ENCODE data around the gene P2RX5.
"Not testable (repeated sequence)": the region's sequence is repeated elsewhere in the genome, so short reads cannot be mapped to it uniquely, and the experiment has no call there.

The P2RX5 gene

GRCh38 chr17:3708366-3708765 is 12.4 kb upstream of the P2RX5 start:
- Histone ChIP-seq H3K27me3 (ENCODE audit: control insufficient read depth, insufficient read depth, low read length) (no peaks in the 10 kb centered on the region), H3K4me3 (ENCODE audit: low read length) (no peak overlapping the region), H3K9ac (ENCODE audit: low read depth, low read length) (no peak overlapping the region), H3K9me3 (replicated peaks; ENCODE audit: low read length) (no peaks in the 10 kb centered on the region), H3K4me2 (ENCODE audit: low read length) (no peak overlapping the region), H3K36me3 (ENCODE audit: insufficient read depth, low read length) (peaks cover 4% of the 10 kb centered on the region), H3K4me1 (ENCODE audit: control insufficient read depth, insufficient read depth, low read length) (peaks cover 6% of the 10 kb centered on the region)

- not testable (repeated sequence) for H3K9me3 ChIP-seq (replicated peaks; ENCODE audit: low read length); H3K4me1 ChIP-seq (ENCODE audit: control insufficient read depth, insufficient read depth, low read length); H3K4me3 ChIP-seq (ENCODE audit: low read length); H3K4me2 ChIP-seq (ENCODE audit: low read length); H3K36me3 ChIP-seq (ENCODE audit: insufficient read depth, low read length); H3K27me3 ChIP-seq (ENCODE audit: control insufficient read depth, insufficient read depth, low read length); H3K9ac ChIP-seq (ENCODE audit: low read depth, low read length)
Measured at GRCh38 chr17:3705718-3705984, 9.7 kb upstream of the P2RX5 start.

- Histone ChIP-seq H3K27me3 (ENCODE audit: control insufficient read depth, insufficient read depth, low read length) (no peaks in the 10 kb centered on the region), H3K4me1 (ENCODE audit: control insufficient read depth, insufficient read depth, low read length) (no peaks in the 10 kb centered on the region), H3K9ac (ENCODE audit: low read depth, low read length) (no peak overlapping the region), H3K4me2 (ENCODE audit: low read length) (no peak overlapping the region), H3K9me3 (replicated peaks; ENCODE audit: low read length) (no peaks in the 10 kb centered on the region), H3K4me3 (ENCODE audit: low read length) (no peak overlapping the region), H3K36me3 (ENCODE audit: insufficient read depth, low read length) (no peaks in the 10 kb centered on the region)
Measured at GRCh38 chr17:3704931-3705717, 9.2 kb upstream of the P2RX5 start.

GRCh38 chr17:3702041-3702539 is 6.1 kb upstream of the P2RX5 start:
- H3K36me3 ChIP-seq (ENCODE audit: insufficient read depth, low read length); H3K9me3 ChIP-seq (replicated peaks; ENCODE audit: low read length); H3K4me1 ChIP-seq (ENCODE audit: control insufficient read depth, insufficient read depth, low read length); H3K4me3 ChIP-seq (ENCODE audit: low read length); H3K4me2 ChIP-seq (ENCODE audit: low read length); H3K9ac ChIP-seq (ENCODE audit: low read depth, low read length); H3K27me3 ChIP-seq (ENCODE audit: control insufficient read depth, insufficient read depth, low read length): not testable (repeated sequence)

DNA sequence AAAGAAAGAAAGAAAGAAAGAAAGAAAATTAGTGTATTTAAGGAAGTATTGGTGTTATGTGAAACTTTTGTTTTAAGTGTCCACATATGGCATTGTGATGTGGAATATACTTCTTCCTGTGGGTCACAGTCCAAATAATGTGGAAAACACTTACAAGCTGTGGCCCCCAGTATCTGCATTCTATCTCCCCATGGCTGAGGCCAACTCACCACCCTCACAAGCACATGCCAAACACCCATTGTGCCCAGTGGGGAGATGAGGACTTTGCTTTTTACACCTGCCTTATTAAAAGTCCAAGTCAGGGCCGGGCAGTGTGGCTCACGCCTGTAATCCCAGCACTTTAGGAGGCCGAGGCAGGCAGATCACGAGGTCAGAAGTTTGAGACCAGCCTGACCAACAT is 4.0 kb upstream of the P2RX5 start:
- H3K4me3 ChIP-seq (ENCODE audit: low read length) = no peak overlapping the region
- no peaks in the 10 kb centered on the region for H3K36me3 ChIP-seq (ENCODE audit: insufficient read depth, low read length)
- H3K9me3 ChIP-seq (replicated peaks; ENCODE audit: low read length) = peaks cover 3% of the 10 kb centered on the region
- H3K4me2 ChIP-seq (ENCODE audit: low read length) = no peak overlapping the region
- H3K4me1 ChIP-seq (ENCODE audit: control insufficient read depth, insufficient read depth, low read length) = peaks cover 13% of the 10 kb centered on the region
- H3K27me3 ChIP-seq (ENCODE audit: control insufficient read depth, insufficient read depth, low read length) = no peaks in the 10 kb centered on the region
- no peak overlapping the region for H3K9ac ChIP-seq (ENCODE audit: low read depth, low read length)

DNA sequence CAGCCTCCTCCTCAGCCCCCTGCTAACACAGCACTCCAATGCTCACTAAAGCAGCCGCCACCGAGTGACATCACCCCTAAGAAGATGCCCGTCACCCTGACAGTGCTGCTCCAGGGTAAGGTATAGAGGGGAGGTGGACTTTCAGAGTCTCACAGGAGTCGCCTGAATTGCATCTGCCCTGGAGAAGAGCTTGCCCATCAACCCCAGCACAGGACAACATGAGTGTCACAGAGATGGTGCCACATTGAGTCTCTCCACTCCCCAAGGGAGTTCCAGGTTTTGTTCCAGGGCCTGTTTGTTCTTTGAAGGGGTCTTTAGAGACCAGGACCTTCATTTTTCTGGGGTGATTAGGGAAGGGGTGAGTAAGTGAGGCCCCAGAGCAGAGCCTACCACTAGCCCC is 2.2 kb upstream of the P2RX5 start:
- peaks cover 20% of the 10 kb centered on the region for H3K4me1 ChIP-seq (ENCODE audit: control insufficient read depth, insufficient read depth, low read length)
- no peaks in the 10 kb centered on the region for H3K36me3 ChIP-seq (ENCODE audit: insufficient read depth, low read length)
- no peak overlapping the region for H3K4me2 ChIP-seq (ENCODE audit: low read length)
- no peak overlapping the region for H3K4me3 ChIP-seq (ENCODE audit: low read length)
- H3K9ac ChIP-seq (ENCODE audit: low read depth, low read length) = no peak overlapping the region
- H3K9me3 ChIP-seq (replicated peaks; ENCODE audit: low read length) = peaks cover 3% of the 10 kb centered on the region
- H3K27me3 ChIP-seq (ENCODE audit: control insufficient read depth, insufficient read depth, low read length) = no peaks in the 10 kb centered on the region

DNA sequence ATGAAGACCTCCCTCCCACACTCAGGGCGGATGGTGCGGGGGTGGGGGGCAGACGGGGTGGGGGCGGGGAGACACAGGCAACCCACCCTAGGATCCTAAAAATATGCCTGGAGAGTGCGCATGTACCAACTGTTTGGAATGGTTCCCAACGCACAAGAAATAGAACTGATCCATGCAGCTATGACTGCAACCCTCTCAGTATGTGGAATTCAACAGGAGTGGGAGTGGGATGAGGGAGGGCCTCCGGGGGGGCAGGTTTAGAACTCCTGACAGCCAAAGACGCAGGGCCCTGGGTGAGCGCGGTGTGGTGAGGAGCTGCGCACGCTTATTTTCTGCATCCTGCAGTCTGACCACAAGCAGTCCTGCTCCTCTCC is 1.1 kb upstream of the P2RX5 start:
- Histone ChIP-seq H3K4me1 (ENCODE audit: control insufficient read depth, insufficient read depth, low read length) (peaks cover 20% of the 10 kb centered on the region), H3K9ac (ENCODE audit: low read depth, low read length) (no peak overlapping the region), H3K27me3 (ENCODE audit: control insufficient read depth, insufficient read depth, low read length) (no peaks in the 10 kb centered on the region), H3K4me2 (ENCODE audit: low read length) (no peak overlapping the region), H3K9me3 (replicated peaks; ENCODE audit: low read length) (peaks cover 3% of the 10 kb centered on the region), H3K36me3 (ENCODE audit: insufficient read depth, low read length) (no peaks in the 10 kb centered on the region), H3K4me3 (ENCODE audit: low read length) (no peak overlapping the region)

GRCh38 chr17:3695129-3695722 is 729 bp downstream of the P2RX5 start:
- peaks cover 20% of the 10 kb centered on the region for H3K4me1 ChIP-seq (ENCODE audit: control insufficient read depth, insufficient read depth, low read length)
- no peaks in the 10 kb centered on the region for H3K36me3 ChIP-seq (ENCODE audit: insufficient read depth, low read length)
- H3K4me2 ChIP-seq (ENCODE audit: low read length) = peak overlapping the region; percentile 100
- no peaks in the 10 kb centered on the region for H3K27me3 ChIP-seq (ENCODE audit: control insufficient read depth, insufficient read depth, low read length)
- peak overlapping the region; percentile 86 for H3K4me3 ChIP-seq (ENCODE audit: low read length)
- H3K9me3 ChIP-seq (replicated peaks; ENCODE audit: low read length) = peaks cover 3% of the 10 kb centered on the region
- peak overlapping the region; percentile 69 for H3K9ac ChIP-seq (ENCODE audit: low read depth, low read length)

DNA sequence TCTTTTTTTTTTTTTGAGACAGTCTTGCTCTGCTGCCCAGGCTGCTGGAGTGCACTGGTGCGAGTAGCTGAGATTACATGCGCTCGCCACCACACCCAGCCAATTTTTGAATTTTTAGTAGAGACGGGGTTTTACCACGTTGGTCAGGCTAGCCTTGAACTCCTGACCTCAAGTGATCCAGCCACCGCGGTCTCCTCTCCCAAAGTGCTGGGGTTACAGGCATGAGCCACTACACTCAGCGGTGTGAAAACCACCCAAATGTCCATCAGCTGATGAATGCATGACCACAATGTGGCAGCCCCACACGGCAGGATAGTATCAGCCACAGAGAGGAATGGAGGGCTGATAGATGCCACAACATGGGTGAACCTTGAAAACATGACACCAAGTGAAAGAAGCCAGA is 2.1 kb downstream of the P2RX5 start:
- Histone ChIP-seq H3K9ac (ENCODE audit: low read depth, low read length) (no peak overlapping the region), H3K27me3 (ENCODE audit: control insufficient read depth, insufficient read depth, low read length) (no peaks in the 10 kb centered on the region)

DNA sequence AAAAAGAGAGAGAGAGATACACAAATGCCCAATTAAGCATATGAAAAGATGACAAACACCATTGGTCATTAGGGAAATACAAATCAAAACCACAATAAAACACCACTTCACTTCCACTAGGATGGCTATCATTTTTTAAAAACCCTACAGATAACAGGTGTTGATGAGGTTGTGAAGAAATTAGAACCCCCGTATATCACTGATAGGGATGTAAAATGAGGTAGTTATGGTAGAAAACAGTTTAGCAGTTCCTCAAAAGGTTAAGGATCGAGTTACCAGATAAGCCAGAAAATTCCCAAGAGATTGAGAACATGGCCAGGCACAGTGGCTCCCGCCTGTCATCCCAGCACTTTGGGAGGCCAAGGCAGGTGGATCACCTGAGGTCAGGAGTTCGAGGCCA is 2.8 kb downstream of the P2RX5 start:
- no peak overlapping the region for H3K4me2 ChIP-seq (ENCODE audit: low read length)
- H3K4me1 ChIP-seq (ENCODE audit: control insufficient read depth, insufficient read depth, low read length) = peaks cover 20% of the 10 kb centered on the region
- H3K9me3 ChIP-seq (replicated peaks; ENCODE audit: low read length) = peaks cover 2% of the 10 kb centered on the region
- H3K27me3 ChIP-seq (ENCODE audit: control insufficient read depth, insufficient read depth, low read length) = no peaks in the 10 kb centered on the region
- no peak overlapping the region for H3K9ac ChIP-seq (ENCODE audit: low read depth, low read length)
- H3K36me3 ChIP-seq (ENCODE audit: insufficient read depth, low read length) = no peaks in the 10 kb centered on the region
- H3K4me3 ChIP-seq (ENCODE audit: low read length) = no peak overlapping the region

More for the DNA sequence above, 2.1 kb downstream of the P2RX5 start:
- H3K4me1 ChIP-seq (ENCODE audit: control insufficient read depth, insufficient read depth, low read length) = peaks cover 20% of the 10 kb centered on the region
- H3K9me3 ChIP-seq (replicated peaks; ENCODE audit: low read length) = peaks cover 3% of the 10 kb centered on the region
- H3K4me2 ChIP-seq (ENCODE audit: low read length) = no peak overlapping the region
- H3K36me3 ChIP-seq (ENCODE audit: insufficient read depth, low read length) = no peaks in the 10 kb centered on the region
- no peak overlapping the region for H3K4me3 ChIP-seq (ENCODE audit: low read length)

GRCh38 chr17:3692346-3692745 is 3.6 kb downstream of the P2RX5 start:
- Histone ChIP-seq H3K9ac (ENCODE audit: low read depth, low read length) (no peak overlapping the region), H3K4me2 (ENCODE audit: low read length) (no peak overlapping the region), H3K36me3 (ENCODE audit: insufficient read depth, low read length) (no peaks in the 10 kb centered on the region), H3K4me3 (ENCODE audit: low read length) (no peak overlapping the region), H3K9me3 (replicated peaks; ENCODE audit: low read length) (no peaks in the 10 kb centered on the region), H3K4me1 (ENCODE audit: control insufficient read depth, insufficient read depth, low read length) (peaks cover 20% of the 10 kb centered on the region), H3K27me3 (ENCODE audit: control insufficient read depth, insufficient read depth, low read length) (no peaks in the 10 kb centered on the region)

DNA sequence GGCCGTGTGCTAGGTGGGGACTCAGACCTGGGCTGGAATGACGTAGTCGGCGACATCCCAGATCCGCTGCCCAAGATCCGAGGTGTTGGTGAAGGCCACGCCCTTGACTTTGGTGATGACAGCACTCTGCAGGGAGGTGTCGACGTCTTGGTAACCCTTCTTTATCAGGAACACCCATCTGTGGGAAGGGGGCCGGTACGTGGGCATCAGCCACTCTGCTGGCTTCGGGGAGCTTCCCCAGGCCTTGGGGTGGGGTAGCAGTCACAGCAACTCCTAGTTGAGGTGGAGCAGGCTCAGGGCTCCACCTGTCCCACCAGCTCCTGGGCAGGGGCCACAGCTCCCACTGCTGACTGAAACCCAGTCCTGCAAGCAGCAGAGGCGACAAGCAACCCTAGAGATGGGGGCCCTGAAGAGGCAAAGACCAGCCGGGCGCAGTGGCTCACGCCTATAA is 4.3 kb downstream of the P2RX5 start:
- Histone ChIP-seq H3K27me3 (ENCODE audit: control insufficient read depth, insufficient read depth, low read length) (no peaks in the 10 kb centered on the region), H3K9me3 (replicated peaks; ENCODE audit: low read length) (no peaks in the 10 kb centered on the region), H3K4me1 (ENCODE audit: control insufficient read depth, insufficient read depth, low read length) (peaks cover 18% of the 10 kb centered on the region), H3K4me2 (ENCODE audit: low read length) (no peak overlapping the region), H3K36me3 (ENCODE audit: insufficient read depth, low read length) (no peaks in the 10 kb centered on the region), H3K9ac (ENCODE audit: low read depth, low read length) (no peak overlapping the region), H3K4me3 (ENCODE audit: low read length) (no peak overlapping the region)
